Activated CD4-positive, alpha-beta T cell treated with anti-CD3 and anti-CD28 coated beads, Interleukin-2, amount 50 U/mL, for 48 hours (primary cell): Measurements from ENCODE around the gene SRPX.

Source experiments
- DNase-seq, 2 experiments: peaks; one replicate each; pipeline ENCODE4 v3.0.0-alpha.2; 2020

Gene SRPX

GRCh38 chrX:38211891-38212635, 8.6 kb downstream of the SRPX start:
- DNase-seq, result no peak

- no peak for DNase-seq
Observed at GRCh38 chrX:38206542-38206941, 14.1 kb downstream of the SRPX start.

- no peak for DNase-seq
Observed at GRCh38 chrX:38206036-38206435, 14.6 kb downstream of the SRPX start.

GRCh38 chrX:38205039-38205438, 15.6 kb downstream of the SRPX start:
- no peak for DNase-seq

- peak in 1 of 2 experiments; percentile 3 for DNase-seq
Observed at GRCh38 chrX:38192007-38192810, 28.5 kb downstream of the SRPX start.

GRCh38 chrX:38189431-38190250, 31.0 kb downstream of the SRPX start:
- no peak for DNase-seq

GRCh38 chrX:38183596-38183995, 37.1 kb downstream of the SRPX start:
- no peak for DNase-seq

- DNase-seq, result no peak
Observed at GRCh38 chrX:38181357-38181756, 39.3 kb downstream of the SRPX start.

GRCh38 chrX:38178396-38178795, 42.3 kb downstream of the SRPX start:
- DNase-seq, result no peak

- DNase-seq, result no peak
Observed at GRCh38 chrX:38175139-38175538, 45.5 kb downstream of the SRPX start.

- no peak for DNase-seq
Observed at GRCh38 chrX:38172596-38172995, 48.1 kb downstream of the SRPX start.

- no peak for DNase-seq
Observed at GRCh38 chrX:38170556-38170955, 50.1 kb downstream of the SRPX start.

GRCh38 chrX:38166478-38167083, 54.1 kb downstream of the SRPX start:
- peak in 1 of 2 experiments; percentile 3 for DNase-seq

GRCh38 chrX:38165023-38165422, 55.6 kb downstream of the SRPX start:
- no peak for DNase-seq

- DNase-seq, result no peak
Observed at GRCh38 chrX:38163193-38163592, 57.5 kb downstream of the SRPX start.

GRCh38 chrX:38156838-38157237, 63.8 kb downstream of the SRPX start:
- no peak for DNase-seq

- no peak for DNase-seq
Observed at GRCh38 chrX:38154818-38155217, 65.9 kb downstream of the SRPX start.

- DNase-seq, result no peak
Observed at GRCh38 chrX:38154340-38154739, 66.3 kb downstream of the SRPX start.

- no peak for DNase-seq
Observed at GRCh38 chrX:38151441-38151840, 69.2 kb downstream of the SRPX start.

GRCh38 chrX:38150993-38151392, 69.7 kb downstream of the SRPX start:
- no peak for DNase-seq

GRCh38 chrX:38149016-38149415, 71.7 kb downstream of the SRPX start:
- no peak for DNase-seq

GRCh38 chrX:38142610-38143009, 78.1 kb downstream of the SRPX start:
- no peak for DNase-seq

- no peak for DNase-seq
Observed at GRCh38 chrX:38138900-38139299, 81.8 kb downstream of the SRPX start.
